ENCODE data around the gene GIT1. TPM values are rescaled to one million over a fixed set of nuclear protein-coding genes. Genes with fewer than 3 reads are reported as not detected.

The GIT1 gene
- total and polyA plus RNA-seq, 4 experiments from 2014 or later: 4.2 to 82.8 (median 51.9) TPM

GRCh38 chr17:29594519-29595090 lies 5.2 kb upstream of the GIT1 start:
- no peaks in the 10 kb centered on the region for H3K36me3 ChIP-seq (ENCODE audit: insufficient read depth, low read length)
- H3K36me3 Mint-ChIP-seq: peaks cover 0 to 3% of the 10 kb centered on the region in 2 donors
- DNase-seq: no peak
- no peaks in the 10 kb centered on the region for H3K9me3 Mint-ChIP-seq
- ChIA-PET CTCF (ENCODE audit: partially characterized antibody) (interaction anchor here (1.2 to 5.0 kb wide), 5 partner anchors 14 to 27 kb away, joined by 3 to 123 read pairs (median 36); partner anchors contain the start of genes ABHD15 and TP53I13), POLR2A (ENCODE audit: partially characterized antibody) (interaction anchor here (4.8 to 6.0 kb wide), 2 partner anchors 21 to 27 kb away, joined by 68 to 109 read pairs; partner anchors contain the start of genes ABHD15 and TP53I13)
- H3K4me1 ChIP-seq (ENCODE audit: insufficient read depth, low read length): peaks cover 43% of the 10 kb centered on the region
- no peaks in the 10 kb centered on the region for H3K9me3 ChIP-seq (ENCODE audit: control insufficient read depth in 1 of 2, low read length in 2 of 2)
- peaks cover 13 to 32% (median 24%) of the 10 kb centered on the region in 4 donors for H3K4me1 Mint-ChIP-seq
- no peaks in the 10 kb centered on the region for H3K27me3 Mint-ChIP-seq
- H3K4me3 Mint-ChIP-seq: peak overlapping the region; percentile 69 to 86 (median 74)
- no peak overlapping the region for H3K4me3 ChIP-seq (ENCODE audit: low read length in 2 of 2)
- intact Hi-C loops (cut with micrococcal nuclease): no loop called here
- H3K27ac ChIP-seq (ENCODE audit: low read depth, low read length): no peak overlapping the region
- H3K27ac Mint-ChIP-seq: peak overlapping the region in 3 of 7 donors; percentile 13 to 63 (median 23)
- H3K27me3 ChIP-seq (ENCODE audit: insufficient read depth, low read length): no peaks in the 10 kb centered on the region

DNA sequence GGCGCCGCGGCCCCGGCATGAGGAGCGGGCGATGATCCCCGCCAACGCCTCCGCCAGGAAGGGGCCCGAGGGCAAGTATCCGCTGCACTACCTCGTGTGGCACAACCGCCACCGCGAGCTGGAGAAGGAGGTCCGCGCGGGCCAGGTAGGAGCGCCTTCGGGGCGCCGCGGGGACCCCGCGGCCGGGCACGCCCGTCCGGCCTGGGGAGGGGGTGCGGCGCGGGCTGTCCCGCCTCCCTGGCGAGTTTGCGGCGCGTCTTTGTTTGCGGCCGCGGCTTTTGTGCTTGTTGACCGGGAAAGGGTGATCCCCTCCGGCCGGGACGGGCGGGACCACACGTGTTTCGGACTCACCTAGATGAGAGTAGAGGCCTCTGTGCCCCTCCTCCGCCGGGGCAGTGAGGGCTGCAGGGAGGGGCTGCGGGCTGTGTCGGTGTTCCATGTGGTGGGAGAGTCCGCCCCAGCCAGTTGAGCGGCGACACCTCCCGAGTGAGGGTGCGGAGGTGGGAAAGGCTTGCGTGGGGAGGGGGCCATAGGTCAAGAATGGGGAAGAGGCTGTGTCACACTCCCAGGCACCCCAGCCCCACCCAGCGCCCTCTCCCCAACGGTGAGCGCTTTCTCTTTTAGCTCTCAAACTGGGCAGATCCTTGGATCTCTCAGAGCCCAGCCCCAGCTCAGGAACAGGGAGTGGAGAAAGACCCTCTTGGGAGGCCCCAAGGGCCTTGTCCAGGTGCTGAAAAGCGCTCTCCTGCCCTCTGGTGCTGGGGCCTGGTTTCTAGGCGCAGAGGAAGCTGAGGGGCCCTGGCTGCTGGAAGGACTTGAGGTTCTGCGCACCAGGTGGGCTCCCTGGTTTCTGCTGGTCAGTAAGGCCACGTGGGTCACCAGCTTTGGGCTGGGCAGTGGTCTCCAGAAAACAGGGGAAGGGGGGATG lies 4.4 kb upstream of the GIT1 start:
- peak overlapping the region in 1 of 2 donors; percentile 54 for H3K4me3 ChIP-seq (ENCODE audit: low read length in 2 of 2)
- no peak overlapping the region for H3K27ac ChIP-seq (ENCODE audit: low read depth, low read length)
- no peaks in the 10 kb centered on the region for H3K9me3 ChIP-seq (ENCODE audit: control insufficient read depth in 1 of 2, low read length in 2 of 2)
- H3K36me3 ChIP-seq (ENCODE audit: insufficient read depth, low read length): no peaks in the 10 kb centered on the region
- intact Hi-C loops (cut with micrococcal nuclease): no loop called here
- peaks cover 0 to 3% of the 10 kb centered on the region in 2 donors for H3K36me3 Mint-ChIP-seq
- H3K27me3 ChIP-seq (ENCODE audit: insufficient read depth, low read length): no peaks in the 10 kb centered on the region
- ChIA-PET CTCF (ENCODE audit: partially characterized antibody) (interaction anchor here (1.2 to 5.0 kb wide), 7 partner anchors 13 to 223 kb away, joined by 3 to 123 read pairs (median 20); partner anchors contain the start of genes ABHD15 and TP53I13), POLR2A (ENCODE audit: partially characterized antibody) (interaction anchor here (0.7 to 6.0 kb wide), 5 partner anchors 15 to 26 kb away, joined by 3 to 109 read pairs (median 21); partner anchors contain the start of genes ABHD15 and TP53I13)
- no peak for DNase-seq
- peaks cover 43% of the 10 kb centered on the region for H3K4me1 ChIP-seq (ENCODE audit: insufficient read depth, low read length)
- no peaks in the 10 kb centered on the region for H3K27me3 Mint-ChIP-seq
- H3K4me3 Mint-ChIP-seq: peak overlapping the region; percentile 69 to 86 (median 74)
- H3K4me1 Mint-ChIP-seq: peaks cover 13 to 32% (median 24%) of the 10 kb centered on the region in 4 donors
- no peaks in the 10 kb centered on the region for H3K9me3 Mint-ChIP-seq
- H3K27ac Mint-ChIP-seq: peak overlapping the region in 1 of 7 donors; percentile 63

DNA sequence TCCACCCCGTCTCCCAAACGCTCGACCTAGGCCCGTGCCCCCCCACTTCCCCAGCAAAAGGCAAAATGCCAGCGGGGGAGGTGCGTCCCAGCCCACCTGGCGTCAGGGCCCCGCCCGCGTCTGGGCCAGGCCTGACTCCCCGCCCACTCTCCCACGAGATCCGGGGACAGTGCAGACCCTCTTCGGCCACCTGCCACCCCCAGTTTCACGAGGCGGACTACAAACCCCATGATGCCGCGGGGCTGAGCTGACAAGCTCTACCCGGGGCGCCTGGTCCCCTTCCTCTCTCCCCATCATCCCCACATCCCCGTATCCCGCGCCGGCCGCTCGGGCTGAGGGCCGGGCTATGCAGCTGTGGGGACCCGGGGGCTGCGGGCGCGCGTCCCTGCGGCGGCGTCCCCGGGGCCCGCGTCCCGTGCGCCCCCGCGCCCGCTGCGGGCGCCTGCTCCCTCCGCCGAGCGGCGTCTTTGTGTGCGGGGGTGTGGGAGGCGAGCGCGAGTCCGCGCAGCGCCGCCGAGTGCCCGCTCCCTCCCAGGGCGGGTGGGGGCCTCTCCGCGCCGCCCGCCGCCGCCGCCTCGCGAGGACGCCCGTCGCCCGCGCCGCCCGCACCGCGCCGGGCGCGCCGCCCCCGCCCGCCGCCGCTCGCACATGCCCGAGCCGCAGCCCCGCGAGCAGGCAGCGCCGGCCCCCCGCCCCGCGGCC lies 3.6 kb upstream of the GIT1 start, which contains the start of gene ANKRD13B:
TSS of gene ANKRD13B (plus strand) at position 283 of the 702 bp plus-strand sequence. CDS start 490 bp downstream, outside the sequence.
- peaks cover 16 to 39% (median 29%) of the 10 kb centered on the region in 4 donors for H3K4me1 Mint-ChIP-seq
- no peaks in the 10 kb centered on the region for H3K27me3 ChIP-seq (ENCODE audit: insufficient read depth, low read length)
- H3K27ac ChIP-seq (ENCODE audit: low read depth, low read length): no peak within 1 kb of the TSS
- H3K4me1 ChIP-seq (ENCODE audit: insufficient read depth, low read length): peaks cover 50% of the 10 kb centered on the region
- POLR2A ChIA-PET (ENCODE audit: partially characterized antibody): interaction anchor here (0.7 to 6.0 kb wide), 11 partner anchors 11 to 223 kb away, joined by 3 to 109 read pairs (median 5); partner anchors contain the start of genes ABHD15 and TP53I13
- CTCF ChIA-PET (ENCODE audit: partially characterized antibody): interaction anchor here (1.0 to 5.0 kb wide), 13 partner anchors 12 to 411 kb away, joined by 3 to 123 read pairs (median 4); partner anchors contain the start of genes ABHD15, CORO6 and TP53I13
- no peaks in the 10 kb centered on the region for H3K9me3 ChIP-seq (ENCODE audit: control insufficient read depth in 1 of 2, low read length in 2 of 2)
- H3K4me3 Mint-ChIP-seq: peak within 1 kb of the TSS; percentile 71 to 95 (median 84)
- intact Hi-C loops (cut with micrococcal nuclease): no loop called here
- peak within 1 kb of the TSS in 5 of 7 donors; percentile 31 to 84 (median 52) for H3K27ac Mint-ChIP-seq
- H3K36me3 ChIP-seq (ENCODE audit: insufficient read depth, low read length): no peaks in the 10 kb centered on the region
- no peaks in the 10 kb centered on the region for H3K9me3 Mint-ChIP-seq
- H3K27me3 Mint-ChIP-seq: no peaks in the 10 kb centered on the region
- peaks cover 0 to 5% of the 10 kb centered on the region in 2 donors for H3K36me3 Mint-ChIP-seq
- H3K4me3 ChIP-seq (ENCODE audit: low read length in 2 of 2): peak within 1 kb of the TSS; percentile 29 to 54
- DNase-seq: no peak

DNA sequence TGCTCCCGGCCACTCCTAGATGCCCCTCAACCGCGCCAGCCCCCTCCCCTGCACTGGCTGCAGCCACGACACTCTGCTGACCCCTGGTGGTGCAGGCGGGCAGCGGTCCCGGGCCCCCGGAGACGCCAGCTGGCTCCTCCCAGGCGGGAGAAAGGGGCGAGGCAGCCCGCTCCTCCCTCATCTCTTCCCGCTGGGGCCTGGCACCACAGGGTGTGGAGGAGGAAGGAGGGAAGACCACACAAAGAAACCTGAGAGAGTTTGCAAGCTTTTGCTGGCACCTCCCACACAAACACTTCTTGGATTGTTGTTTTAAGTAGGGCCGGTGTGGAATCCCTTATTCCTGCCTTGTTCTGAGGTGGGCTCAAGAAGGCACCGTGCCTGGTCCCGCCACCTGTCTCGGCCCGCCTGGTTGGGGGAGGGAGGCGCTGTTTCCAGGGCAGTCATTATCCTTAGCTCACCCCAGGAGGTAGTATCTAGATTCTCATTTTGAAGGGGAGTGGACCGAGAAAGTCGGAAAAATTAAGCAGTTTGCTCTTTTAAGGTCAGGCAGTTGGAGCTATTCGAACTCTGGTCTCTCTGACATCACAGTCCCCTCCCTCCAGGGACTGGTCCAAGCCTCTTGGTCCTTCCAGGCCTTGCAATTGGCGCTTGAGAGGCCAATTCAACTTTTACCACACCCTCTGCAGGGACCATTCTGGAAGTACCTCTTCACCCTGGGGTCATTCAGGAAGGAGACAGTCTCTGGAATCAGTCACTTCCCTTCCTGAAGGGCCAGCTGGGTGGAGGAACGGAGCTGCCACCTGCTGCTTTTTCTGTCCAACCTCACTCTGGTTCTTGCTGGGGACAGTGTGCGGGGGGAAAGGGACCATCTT lies 2.5 kb upstream of the GIT1 start:
- peak overlapping the region; percentile 71 to 95 (median 84) for H3K4me3 Mint-ChIP-seq
- H3K27ac Mint-ChIP-seq: peak overlapping the region in 5 of 7 donors; percentile 52 to 84 (median 80)
- no peaks in the 10 kb centered on the region for H3K27me3 ChIP-seq (ENCODE audit: insufficient read depth, low read length)
- peaks cover 60% of the 10 kb centered on the region for H3K4me1 ChIP-seq (ENCODE audit: insufficient read depth, low read length)
- no peaks in the 10 kb centered on the region for H3K36me3 ChIP-seq (ENCODE audit: insufficient read depth, low read length)
- H3K36me3 Mint-ChIP-seq: peaks cover 0 to 6% of the 10 kb centered on the region in 2 donors
- peaks cover 22 to 50% (median 38%) of the 10 kb centered on the region in 4 donors for H3K4me1 Mint-ChIP-seq
- H3K4me3 ChIP-seq (ENCODE audit: low read length in 2 of 2): peak overlapping the region in 1 of 2 donors; percentile 49
- no peaks in the 10 kb centered on the region for H3K27me3 Mint-ChIP-seq
- no peak overlapping the region for H3K27ac ChIP-seq (ENCODE audit: low read depth, low read length)
- intact Hi-C loops (cut with micrococcal nuclease): loop anchor here (1.0 kb wide), 2 partner anchors 12 to 223 kb away; no protein-coding TSS in a partner anchor
- DNase-seq: peak; percentile 59 to 75 (median 64)
- CTCF ChIA-PET (ENCODE audit: partially characterized antibody): interaction anchor here (0.7 to 5.0 kb wide), 23 partner anchors 9 to 410 kb away, joined by 3 to 123 read pairs (median 4); partner anchors contain the start of genes ABHD15, CORO6, TAOK1 and TP53I13
- H3K9me3 ChIP-seq (ENCODE audit: control insufficient read depth in 1 of 2, low read length in 2 of 2): no peaks in the 10 kb centered on the region
- POLR2A ChIA-PET (ENCODE audit: partially characterized antibody): interaction anchor here (0.9 to 6.0 kb wide), 13 partner anchors 10 to 340 kb away, joined by 3 to 109 read pairs (median 6); partner anchors contain the start of genes ABHD15 and TP53I13
- no peaks in the 10 kb centered on the region for H3K9me3 Mint-ChIP-seq

DNA sequence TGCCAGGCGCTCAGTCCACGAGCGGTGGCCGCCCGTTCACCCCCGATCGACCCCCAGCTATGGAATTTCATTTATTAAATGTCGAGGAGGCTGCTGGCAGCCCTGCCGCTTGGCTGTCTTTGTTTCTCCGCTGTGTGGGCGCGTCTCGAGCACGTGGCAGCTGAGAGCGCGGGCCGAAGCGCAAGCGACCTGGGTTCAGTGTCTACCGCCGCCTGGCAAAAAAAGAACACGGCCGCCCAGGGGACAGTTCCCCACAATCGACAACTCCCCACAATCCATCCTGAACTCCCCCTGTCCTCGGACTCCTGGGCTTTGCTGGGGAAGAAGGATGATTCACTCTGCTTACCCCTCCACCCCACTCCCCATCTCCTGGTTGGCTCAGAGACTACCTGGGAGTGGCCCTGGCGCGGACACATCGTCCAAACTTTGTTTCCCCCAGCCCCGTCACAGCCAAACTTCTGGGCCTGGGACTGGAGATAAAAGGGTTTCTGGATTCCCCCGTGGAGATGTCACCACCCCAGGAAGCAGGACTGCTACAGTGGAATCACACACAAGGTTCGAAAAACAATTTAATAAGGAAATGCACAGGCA lies 1.8 kb upstream of the GIT1 start:
- Mint-ChIP-seq H3K9me3 (no peaks in the 10 kb centered on the region), H3K27me3 (no peaks in the 10 kb centered on the region), H3K36me3 (peaks cover 0 to 6% of the 10 kb centered on the region in 2 donors), H3K4me3 (peak overlapping the region; percentile 71 to 95 (median 84)), H3K27ac (peak overlapping the region; percentile 29 to 84 (median 70)), H3K4me1 (peaks cover 26 to 57% (median 43%) of the 10 kb centered on the region in 4 donors)
- no peaks in the 10 kb centered on the region for H3K9me3 ChIP-seq (ENCODE audit: control insufficient read depth in 1 of 2, low read length in 2 of 2)
- H3K27ac ChIP-seq (ENCODE audit: low read depth, low read length): no peak overlapping the region
- ChIA-PET POLR2A (ENCODE audit: partially characterized antibody) (interaction anchor here (0.6 to 6.0 kb wide), 13 partner anchors 9 to 341 kb away, joined by 3 to 109 read pairs (median 6); partner anchors contain the start of genes ABHD15 and TP53I13), CTCF (ENCODE audit: partially characterized antibody) (interaction anchor here (0.7 to 5.0 kb wide), 19 partner anchors 10 to 340 kb away, joined by 3 to 123 read pairs (median 4); partner anchors contain the start of genes ABHD15, CORO6 and TP53I13)
- no peak for DNase-seq
- peak overlapping the region in 1 of 2 donors; percentile 43 for H3K4me3 ChIP-seq (ENCODE audit: low read length in 2 of 2)
- no peaks in the 10 kb centered on the region for H3K27me3 ChIP-seq (ENCODE audit: insufficient read depth, low read length)
- intact Hi-C loops (cut with micrococcal nuclease): loop anchor here (1.0 kb wide), 2 partner anchors 11 to 222 kb away; no protein-coding TSS in a partner anchor
- H3K36me3 ChIP-seq (ENCODE audit: insufficient read depth, low read length): no peaks in the 10 kb centered on the region
- H3K4me1 ChIP-seq (ENCODE audit: insufficient read depth, low read length): peaks cover 68% of the 10 kb centered on the region

All from CD4-positive, alpha-beta memory T cell (primary cell).